SK-N-SH (cell line): Measurements from ENCODE around the gene ZNF684.

Experiments
- CTCF ChIP-seq: fragments of 200-600 bp; sonication (generic); IDR thresholded peaks from 2 replicates; pipeline ENCODE4 v1.6.1; 2017; ENCODE audit warnings: antibody characterized with exemption, mild to moderate bottlenecking, moderate library complexity
- MXI1 ChIP-seq: IDR thresholded peaks from 2 replicates; pipeline ENCODE4 v1.6.1; 2012; ENCODE audit warnings: mild to moderate bottlenecking, low read depth, low read length, improper control_type of control experiment

- TF ChIP-seq CTCF (no peak), MXI1 (no peak)
Observed at GRCh38 chr1:40539338-40539737, 7.9 kb downstream of the ZNF684 start.
